ENCODE measurements around the gene ATF6.

GRCh38 chr1:162008799-162009198 lies 242.7 kb downstream of the ATF6 start:
- TF ChIP-seq, protein P1, sequence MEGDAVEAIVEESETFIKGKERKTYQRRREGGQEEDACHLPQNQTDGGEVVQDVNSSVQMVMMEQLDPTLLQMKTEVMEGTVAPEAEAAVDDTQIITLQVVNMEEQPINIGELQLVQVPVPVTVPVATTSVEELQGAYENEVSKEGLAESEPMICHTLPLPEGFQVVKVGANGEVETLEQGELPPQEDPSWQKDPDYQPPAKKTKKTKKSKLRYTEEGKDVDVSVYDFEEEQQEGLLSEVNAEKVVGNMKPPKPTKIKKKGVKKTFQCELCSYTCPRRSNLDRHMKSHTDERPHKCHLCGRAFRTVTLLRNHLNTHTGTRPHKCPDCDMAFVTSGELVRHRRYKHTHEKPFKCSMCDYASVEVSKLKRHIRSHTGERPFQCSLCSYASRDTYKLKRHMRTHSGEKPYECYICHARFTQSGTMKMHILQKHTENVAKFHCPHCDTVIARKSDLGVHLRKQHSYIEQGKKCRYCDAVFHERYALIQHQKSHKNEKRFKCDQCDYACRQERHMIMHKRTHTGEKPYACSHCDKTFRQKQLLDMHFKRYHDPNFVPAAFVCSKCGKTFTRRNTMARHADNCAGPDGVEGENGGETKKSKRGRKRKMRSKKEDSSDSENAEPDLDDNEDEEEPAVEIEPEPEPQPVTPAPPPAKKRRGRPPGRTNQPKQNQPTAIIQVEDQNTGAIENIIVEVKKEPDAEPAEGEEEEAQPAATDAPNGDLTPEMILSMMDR (conservative IDR thresholded peaks at IDR 0.05), result no peak
- TF ChIP-seq ZFX (IDR thresholded peaks at IDR 0.05), result no peak

Data from C4-2B (cell line).